NCI-H510A (cell line): ENCODE measurements around the gene CARNS1.
"Not testable (repeated sequence)": the region's sequence is repeated elsewhere in the genome, so short reads cannot be mapped to it uniquely, and the experiment has no call there.

Experiments
- DNase-seq: peaks from one replicate; lab custom pipeline; 2025; lab: John Stamatoyannopoulos, UW

The CARNS1 gene

DNA sequence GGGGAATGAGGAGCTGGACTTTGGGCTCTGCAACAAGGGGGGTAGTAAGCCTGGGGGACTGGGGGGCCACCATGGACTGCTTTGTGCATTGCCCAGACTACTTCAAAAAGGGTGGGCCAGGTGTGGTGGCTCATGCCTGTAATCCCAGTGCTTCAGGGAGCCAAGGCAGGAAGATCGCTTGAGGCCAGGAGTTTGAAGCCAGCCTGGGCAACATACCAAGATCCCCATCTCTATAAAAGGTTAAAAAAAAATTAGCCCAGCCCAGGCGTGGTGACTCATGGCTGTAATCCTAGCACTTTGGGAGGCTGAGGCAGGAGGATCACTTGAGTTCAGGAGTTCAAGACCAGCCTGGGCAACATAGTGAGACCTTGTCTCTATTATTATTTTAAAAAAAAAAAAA lies 50.1 kb downstream of the CARNS1 start:
- DNase-seq: not testable (repeated sequence)

GRCh38 chr11:67466367-67466766 lies 50.9 kb downstream of the CARNS1 start:
- DNase-seq: no peak

- no peak for DNase-seq
Measured at GRCh38 chr11:67466962-67467771, 51.7 kb downstream of the CARNS1 start.

- no peak for DNase-seq
Measured at GRCh38 chr11:67468056-67468455, 52.6 kb downstream of the CARNS1 start.

GRCh38 chr11:67468456-67468758 lies 52.9 kb downstream of the CARNS1 start:
- no peak for DNase-seq

DNA sequence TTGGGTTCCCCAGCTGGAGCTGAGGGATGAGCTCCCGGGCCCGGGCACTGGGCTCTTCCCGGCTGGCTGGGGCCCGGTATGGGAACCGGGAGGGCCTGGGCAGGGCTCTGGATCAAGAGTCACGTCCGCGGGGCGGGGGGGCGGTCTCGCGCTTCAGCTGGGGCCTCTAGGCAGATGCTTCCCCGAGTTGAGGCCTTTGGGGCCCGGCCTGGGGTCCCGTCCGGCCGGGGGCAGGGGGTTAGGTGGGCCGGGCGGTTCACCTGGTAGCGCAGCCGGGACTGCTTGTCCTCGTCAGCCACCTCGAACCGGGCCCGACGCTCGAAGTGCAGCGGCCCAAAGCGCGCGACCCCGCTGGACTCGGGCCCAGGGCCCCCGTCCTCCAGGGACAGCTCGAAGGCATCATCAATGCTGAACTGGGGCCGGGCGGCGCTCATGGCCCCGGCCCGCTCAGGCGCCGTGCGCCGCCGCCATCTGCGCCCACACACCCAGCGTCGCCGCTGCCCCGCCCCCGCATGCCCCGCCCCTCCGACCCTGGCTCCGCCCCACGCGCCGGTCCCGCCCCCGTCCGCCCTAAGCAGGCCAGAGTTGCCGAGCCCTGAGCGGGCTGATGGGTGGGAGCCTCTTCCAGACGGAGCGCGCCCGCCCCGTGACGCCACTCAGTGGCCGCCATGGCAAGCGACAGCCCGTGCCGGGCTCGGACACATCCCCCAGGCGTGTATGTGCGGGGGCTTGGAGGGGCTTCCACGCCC lies 53.5 kb downstream of the CARNS1 start, which contains the start of gene TMEM134:
Gene TMEM134, minus strand, starts transcription at position 493 of the 749 bp plus-strand sequence. Its CDS starts 59 bp downstream, at position 434.
- DNase-seq: peak; percentile 93

- DNase-seq: no peak
Measured at GRCh38 chr11:67469508-67469811, 54.0 kb downstream of the CARNS1 start.

- DNase-seq: no peak
Measured at GRCh38 chr11:67470337-67471002, 55.0 kb downstream of the CARNS1 start.

GRCh38 chr11:67472882-67473281 lies 57.4 kb downstream of the CARNS1 start:
- no peak for DNase-seq
